NCI-H524 (cell line): ENCODE data around the gene MKI67.
"Not testable (repeated sequence)": the region's sequence is repeated elsewhere in the genome, so short reads cannot be mapped to it uniquely, and the experiment has no call there.

Experiments
- DNase-seq, 2 experiments: peaks; one replicate each; lab custom pipeline; 2025; lab: John Stamatoyannopoulos, UW

MKI67 gene, protein sequence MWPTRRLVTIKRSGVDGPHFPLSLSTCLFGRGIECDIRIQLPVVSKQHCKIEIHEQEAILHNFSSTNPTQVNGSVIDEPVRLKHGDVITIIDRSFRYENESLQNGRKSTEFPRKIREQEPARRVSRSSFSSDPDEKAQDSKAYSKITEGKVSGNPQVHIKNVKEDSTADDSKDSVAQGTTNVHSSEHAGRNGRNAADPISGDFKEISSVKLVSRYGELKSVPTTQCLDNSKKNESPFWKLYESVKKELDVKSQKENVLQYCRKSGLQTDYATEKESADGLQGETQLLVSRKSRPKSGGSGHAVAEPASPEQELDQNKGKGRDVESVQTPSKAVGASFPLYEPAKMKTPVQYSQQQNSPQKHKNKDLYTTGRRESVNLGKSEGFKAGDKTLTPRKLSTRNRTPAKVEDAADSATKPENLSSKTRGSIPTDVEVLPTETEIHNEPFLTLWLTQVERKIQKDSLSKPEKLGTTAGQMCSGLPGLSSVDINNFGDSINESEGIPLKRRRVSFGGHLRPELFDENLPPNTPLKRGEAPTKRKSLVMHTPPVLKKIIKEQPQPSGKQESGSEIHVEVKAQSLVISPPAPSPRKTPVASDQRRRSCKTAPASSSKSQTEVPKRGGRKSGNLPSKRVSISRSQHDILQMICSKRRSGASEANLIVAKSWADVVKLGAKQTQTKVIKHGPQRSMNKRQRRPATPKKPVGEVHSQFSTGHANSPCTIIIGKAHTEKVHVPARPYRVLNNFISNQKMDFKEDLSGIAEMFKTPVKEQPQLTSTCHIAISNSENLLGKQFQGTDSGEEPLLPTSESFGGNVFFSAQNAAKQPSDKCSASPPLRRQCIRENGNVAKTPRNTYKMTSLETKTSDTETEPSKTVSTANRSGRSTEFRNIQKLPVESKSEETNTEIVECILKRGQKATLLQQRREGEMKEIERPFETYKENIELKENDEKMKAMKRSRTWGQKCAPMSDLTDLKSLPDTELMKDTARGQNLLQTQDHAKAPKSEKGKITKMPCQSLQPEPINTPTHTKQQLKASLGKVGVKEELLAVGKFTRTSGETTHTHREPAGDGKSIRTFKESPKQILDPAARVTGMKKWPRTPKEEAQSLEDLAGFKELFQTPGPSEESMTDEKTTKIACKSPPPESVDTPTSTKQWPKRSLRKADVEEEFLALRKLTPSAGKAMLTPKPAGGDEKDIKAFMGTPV (N-terminal part only)

DNA sequence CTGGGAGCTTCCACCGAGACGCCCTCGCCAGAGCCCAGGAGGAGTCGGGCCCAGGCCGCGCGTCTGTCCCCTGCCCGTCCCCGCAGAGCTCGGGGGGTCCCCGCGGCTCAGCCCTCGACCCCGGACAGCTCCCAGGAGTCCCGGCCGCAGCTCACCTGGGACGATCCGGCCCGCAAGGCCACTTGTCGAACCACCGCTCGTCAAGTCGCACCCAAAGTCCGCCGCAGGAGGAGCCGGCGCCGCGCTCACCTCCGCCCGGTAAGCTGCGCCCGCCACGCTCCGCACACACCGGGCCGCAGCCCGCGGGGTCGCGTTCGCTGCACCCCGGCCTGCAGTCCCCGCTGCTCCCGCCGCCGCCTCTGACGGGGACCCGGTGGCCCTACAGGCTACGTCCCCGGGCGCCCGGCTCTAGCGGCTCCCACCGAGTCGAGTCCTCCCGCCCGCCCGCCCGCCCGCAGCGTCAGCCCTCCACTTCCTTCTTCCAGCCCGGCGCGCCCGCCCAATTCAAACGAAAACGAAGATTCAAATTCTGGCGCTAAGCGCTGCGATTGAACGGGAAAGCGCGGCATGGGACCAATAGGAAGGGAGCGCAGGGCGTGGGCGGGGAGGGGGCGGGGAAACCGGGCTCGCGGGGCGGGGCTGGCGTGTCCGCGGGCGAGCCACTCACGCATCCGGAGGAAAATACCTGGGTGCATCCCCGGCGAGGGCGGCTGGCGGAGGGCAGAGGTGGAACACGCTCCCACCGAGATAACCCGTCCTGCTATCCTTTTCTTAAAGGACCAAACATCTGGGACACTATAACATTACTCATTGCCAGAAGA, at the start of gene MKI67:
MKI67 (minus strand) TSS at position 480 of the 821 bp plus-strand sequence. CDS start 756 bp downstream, outside the sequence.
- peak; percentile 59 to 71 for DNase-seq

DNA sequence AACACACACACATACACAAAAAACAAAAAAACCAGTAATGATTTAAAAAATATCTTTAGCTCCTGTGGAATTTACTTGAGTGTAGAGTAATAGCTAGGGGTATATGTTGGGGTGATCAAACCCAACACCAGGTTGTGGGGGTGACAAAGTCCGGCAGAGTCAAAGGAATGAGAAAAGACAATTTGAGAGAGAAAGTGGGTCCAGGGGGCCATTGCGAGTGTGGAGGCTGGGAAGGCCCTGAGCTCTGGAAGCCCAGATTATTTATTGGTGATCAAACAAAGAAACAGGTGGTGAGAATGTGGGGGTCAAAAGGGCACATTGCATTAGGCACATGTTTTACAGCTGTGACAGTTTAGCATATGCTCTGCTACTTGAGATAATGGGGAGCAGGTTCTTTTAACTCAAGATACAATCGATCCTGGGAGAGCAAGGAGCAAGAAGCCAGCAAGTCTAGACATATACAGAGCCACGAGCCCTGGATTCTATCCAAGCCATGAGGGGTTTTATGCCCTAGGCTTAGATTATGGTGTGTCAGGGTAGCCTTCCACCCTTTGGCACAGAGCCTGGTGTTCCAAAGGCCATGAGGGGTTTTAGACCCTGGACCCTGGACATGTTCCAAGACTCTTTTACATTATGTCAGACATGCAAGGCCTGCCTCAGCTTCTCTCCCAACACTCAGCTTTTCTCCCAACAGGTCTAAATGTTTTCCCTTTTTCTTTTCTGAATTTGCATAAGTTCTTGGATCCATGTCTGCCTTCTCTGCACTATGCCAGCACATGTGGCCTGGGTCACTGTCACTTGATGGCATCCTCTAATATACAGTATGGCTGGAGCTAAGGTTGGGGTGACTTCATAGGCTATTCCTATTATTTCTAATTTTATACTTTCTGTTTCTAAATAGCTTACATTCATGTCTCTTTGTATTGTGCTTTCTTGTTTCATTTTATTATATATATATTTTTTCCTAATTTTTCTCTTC, 48.6 kb upstream of the MKI67 start:
- peak in 1 of 2 experiments; percentile 18 for DNase-seq

DNA sequence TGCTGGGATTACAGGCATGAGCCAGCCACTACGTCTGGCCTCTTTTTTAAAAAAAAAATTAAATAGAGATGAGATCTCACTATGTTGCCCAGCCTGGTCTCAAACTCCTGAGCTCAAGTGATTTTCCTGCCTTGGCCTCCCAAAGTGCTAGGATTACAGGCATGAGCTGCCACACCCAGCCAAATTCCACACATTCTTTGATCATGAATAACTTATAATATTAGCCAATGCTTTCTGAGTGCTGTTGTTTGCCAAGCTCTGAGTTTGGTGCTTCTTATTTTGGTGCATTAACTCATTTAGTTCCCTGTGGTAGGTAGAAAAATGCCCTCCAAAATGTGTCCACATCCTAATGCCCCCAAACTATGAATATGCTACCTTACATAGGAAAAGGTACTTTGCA, 47.2 kb upstream of the MKI67 start:
- DNase-seq, result no peak

DNA sequence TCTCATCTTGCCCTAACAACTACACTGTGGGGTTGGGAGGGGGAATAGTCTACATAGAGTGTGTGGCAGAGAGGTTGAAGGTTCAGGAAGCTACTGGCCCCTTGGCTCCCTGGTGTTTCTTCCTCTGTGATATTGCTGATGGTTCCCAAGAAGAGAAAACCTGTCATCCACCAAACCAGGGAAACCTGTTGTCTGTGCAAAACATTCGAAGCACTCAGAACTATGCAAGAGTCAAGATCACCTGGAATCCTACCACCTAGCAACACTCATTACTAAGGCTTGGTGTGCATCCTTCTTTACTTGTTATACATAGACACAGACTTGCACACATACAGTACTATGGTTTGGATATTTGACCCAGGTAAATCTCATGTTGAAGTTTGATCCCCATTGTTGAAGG, 46.5 kb upstream of the MKI67 start:
- DNase-seq, result no peak

DNA sequence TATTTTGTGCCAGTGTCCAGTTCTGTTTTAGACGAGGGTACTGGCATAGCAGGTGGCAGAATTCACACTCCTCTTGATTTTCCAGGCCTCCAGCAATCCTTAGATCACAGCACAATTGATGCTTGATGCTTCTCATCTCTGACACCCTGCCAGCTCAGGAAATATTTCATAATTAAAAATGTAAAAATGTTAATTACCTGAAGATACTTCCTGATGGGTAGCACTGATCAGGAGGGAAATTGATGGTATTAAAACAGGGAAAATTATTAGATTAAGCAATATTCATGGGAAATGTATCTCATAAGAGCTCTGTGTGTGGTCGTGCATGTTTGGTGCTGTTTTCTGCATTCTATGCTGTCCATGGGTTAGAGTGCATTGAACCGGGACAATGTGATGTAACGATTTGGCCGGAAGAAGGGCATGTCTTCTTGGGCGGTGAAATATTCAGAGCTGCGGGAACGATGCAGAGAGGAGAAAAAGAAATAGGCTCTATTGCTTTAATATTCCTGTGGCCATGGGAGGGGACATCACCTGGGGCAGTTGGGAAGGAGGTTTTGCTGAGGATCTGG, 43.7 kb upstream of the MKI67 start:
- DNase-seq, result no peak

DNA sequence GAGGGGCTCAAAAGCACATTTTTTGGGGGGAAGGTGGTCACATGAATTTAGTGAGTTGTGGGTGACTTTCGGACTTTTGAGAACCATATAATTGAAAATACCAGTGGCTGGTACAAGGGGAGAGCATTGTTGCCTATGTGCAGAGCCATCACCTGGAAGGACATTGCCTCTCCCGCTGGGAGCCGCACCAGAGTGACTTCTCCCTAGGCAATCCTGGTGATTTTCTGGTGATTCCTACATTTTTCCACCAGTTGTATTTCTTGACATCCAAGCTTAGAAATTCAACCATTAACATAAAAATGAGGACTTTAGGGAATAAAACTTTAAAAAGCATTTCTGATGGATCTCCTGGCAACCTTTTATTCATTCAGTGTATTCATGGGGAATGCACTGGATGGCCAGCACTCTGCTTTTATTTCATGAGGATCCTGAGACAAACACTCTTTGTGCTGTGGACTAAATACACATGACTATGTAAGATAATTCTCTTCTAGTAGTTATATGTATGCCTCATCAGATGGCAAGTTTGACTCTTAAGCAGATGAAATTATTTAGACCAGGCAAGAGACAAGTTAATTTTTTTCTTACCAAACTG, 41.8 kb upstream of the MKI67 start:
- DNase-seq, result no peak

DNA sequence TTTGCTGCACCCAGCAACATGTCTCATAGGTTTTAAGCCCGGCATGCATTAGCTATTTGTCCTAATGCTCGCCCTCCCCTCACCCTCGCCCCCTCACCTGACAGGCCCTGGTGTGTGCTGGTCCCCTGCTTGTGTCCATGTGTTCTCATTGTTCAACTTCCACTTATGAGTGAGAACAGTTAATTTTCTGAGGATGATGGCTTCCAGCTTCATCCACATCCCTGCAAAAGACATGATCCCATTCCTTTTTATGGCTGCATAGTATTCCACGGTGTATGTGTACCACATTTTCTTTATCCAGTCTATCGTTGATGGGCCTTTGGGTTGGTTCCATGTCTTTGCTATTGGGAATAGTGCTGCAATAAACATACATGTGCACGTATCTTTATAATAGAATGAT, 40.9 kb upstream of the MKI67 start:
- not testable (repeated sequence) for DNase-seq

DNA sequence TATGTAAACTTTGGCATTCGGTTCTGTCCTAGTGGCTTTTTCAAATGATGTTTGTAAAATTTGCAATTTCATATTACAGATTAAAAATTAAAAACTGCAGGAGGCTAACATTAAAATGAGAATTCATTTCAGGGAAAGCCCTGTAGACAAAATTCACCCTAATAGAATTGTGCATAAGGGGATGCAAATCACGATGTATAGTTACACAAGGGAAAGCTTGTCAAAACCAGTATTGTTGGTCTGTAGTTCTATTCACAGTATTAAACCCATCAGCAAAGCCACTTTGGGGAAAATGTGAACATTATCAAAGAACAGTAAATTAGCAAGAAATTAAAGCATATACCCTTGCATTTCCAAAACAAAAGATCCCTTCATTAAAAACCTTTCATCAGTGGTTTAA, 39.9 kb upstream of the MKI67 start:
- no peak for DNase-seq

DNA sequence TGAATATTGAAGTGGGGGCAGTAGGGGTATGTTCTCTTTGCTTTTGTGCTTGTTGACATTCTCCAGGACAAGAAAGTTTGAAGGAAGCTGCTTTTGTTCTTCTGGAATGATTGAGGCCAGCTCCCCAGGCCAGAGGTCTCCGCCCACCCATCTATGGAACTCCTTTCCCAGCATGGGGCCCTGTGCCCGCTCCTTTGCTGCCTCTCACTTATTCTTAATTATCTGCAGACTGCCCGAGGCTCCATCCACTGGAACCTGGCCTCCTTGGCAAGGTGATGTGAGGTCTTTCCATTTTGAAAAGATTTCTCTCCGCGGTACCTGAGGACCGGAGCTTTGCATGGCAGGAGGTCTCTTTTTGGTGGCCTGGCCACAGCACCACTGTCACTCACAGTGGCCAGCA, 39.3 kb upstream of the MKI67 start:
- DNase-seq, result no peak

DNA sequence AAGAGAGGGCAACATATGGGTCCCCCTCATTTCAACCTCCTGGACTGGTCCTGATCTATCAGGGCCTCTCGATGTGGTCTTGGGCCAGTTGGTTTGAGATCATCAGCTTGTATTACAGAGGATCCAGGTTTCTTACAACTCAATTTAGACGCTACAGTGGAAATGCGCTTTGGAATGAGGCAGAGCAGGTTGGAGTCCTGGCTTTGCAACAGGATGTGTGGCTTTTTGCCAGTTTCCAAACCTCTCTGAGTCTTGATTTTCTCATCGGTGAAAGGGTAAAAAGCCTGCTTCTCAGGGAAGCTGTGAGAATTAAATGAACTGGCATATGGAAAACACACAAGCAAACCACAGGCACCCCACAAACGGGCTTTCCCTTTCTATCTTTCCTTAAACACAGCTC, 37.5 kb upstream of the MKI67 start:
- no peak for DNase-seq

DNA sequence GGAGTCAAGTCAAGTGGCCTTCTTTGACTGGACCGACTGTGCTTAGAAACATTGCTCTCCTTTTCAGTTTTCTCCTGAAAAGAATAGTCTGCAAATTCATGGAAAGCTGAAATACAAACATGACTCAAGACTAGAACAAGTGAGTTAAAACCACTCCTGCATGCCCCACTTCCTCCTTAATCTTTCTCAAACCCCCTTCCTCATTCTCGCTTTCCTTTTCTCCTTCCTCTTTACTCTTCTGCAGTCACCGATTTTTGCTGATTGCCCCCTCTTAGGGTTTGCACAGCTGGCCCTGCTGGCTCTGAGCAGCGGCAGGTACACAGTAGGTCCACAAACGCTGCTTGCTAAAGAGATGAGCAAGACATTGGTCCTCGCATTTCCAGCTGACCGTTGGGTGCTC, 34.8 kb upstream of the MKI67 start:
- no peak for DNase-seq

DNA sequence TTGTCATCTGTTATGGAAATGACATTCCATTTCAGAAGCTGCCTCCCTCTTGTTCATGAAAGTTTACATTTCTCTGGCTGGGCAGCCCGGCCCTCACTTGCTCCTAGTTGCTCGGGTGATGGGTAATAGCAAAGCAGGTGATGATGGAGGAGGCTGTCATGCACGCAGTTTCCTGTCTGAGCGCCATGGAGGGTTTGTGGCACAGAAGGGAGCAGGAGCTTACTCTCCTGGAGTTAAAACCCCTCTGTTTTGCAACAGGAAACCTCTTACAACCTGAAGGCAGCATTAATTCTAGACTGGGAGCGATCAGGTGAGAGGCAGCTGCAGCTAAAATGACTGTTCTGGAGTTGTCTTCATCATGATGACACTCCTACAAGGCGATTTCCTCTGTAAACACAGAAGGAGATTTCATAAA, 34.1 kb upstream of the MKI67 start:
- DNase-seq, result no peak

DNA sequence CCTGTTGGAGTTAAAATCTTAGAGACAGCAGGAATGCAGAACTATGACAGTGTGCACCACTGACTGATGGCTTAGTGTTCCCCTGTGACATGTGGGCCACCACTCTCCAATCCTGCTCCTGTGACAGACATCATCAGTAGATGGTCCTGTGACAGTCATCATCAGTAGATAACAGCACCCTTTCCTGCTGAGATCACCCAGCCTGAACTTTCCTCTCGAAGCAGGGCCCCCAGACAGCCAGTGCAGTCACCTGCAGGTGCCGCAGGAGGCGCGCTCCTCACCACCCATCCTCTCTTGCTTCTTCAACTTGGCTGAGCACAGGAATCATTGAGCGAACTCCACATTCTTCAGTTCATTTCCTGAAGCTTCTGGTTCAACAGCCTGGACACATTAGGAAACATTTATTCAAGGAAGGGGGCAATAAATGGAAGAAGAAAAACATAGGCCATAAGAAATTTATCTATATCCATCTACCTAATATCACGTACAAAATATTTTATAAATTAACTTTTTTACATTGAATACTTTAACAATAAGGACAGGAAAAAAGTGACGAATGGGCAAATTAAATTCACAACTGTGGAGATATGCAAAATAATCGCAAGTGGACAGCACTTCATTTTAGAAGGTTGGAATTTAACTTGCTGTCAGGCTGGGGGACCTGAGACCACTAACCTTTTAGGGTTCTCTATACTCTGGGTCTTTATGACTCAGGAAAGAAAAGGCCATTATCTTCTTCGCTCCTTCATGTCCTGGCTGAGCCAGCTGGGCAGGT, 32.0 kb upstream of the MKI67 start:
- no peak for DNase-seq

DNA sequence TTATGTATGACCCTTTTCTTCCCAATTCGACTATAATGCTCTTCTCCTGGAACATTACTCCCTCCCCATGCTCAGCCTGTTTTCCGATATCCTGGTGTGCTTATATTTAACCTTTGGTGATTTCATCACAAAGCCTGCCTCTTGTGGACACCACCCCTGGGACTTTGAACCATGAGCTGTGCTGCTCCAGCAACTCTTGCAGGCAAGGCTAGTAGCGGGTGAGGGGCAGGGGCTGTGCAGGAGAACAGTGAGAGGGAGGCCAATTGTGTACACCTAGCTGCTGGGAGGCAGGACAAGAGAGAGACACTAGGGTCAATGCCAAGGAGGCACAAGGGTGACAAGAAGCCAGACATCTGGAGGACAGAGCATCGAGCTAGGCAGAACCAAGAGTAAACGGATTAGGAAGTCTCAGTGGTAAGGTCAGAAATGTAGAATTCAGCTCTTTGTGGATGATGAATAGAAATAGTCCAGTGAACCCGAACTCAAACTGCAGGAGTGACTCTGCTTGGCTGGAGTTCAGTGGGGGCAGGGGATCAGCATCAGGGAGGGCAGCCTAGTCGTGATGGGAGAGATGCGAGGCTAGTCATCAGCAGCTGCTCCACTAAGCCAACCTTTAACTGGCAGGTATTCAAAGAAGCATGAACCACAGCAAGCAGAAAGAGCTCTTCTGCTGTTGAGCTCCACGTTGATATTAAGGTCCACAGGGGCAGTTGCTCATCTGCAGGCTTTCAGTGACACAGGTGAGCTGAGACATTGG, 31.0 kb upstream of the MKI67 start:
- no peak for DNase-seq

DNA sequence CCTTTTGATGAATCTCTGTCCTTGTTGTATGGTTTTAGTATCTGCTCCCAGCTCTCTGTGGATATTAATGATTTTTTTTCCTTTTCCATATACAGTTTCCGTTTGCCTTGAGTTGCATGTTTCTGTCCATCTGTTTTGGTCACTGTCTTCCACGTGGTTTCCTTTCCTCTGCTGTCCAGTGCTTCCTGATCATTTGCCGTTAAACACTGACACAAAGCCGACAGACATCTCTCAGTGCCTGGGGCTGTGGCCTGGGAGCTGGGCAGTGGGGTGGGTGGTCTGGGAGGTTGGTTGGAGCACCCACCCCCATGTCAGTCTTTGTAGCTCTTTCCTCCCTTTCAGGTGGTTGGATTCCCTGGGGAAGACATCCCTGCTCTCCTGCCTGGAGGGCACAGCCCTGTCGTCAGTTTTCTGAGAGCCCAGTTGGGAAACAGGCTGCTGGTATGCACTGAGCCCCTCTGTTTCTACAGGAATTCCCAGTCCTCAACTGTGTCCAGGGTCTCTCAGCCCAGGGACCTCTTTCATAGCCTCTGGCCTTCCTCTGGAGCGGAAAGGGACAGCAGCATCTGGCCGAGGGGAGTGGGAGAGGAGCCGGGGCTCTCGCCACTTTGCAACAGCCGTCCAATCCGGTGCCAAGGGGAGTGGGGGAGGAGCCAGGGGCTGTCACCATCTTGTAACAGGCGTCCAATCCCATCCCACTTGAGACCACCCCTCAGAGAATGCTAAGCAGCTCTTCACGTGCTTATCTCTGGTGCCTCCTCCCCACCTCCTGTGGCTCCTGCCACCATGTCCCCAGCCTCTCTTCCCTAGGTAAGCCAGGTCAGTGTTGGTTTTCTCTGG, 26.7 kb upstream of the MKI67 start:
- no peak for DNase-seq

DNA sequence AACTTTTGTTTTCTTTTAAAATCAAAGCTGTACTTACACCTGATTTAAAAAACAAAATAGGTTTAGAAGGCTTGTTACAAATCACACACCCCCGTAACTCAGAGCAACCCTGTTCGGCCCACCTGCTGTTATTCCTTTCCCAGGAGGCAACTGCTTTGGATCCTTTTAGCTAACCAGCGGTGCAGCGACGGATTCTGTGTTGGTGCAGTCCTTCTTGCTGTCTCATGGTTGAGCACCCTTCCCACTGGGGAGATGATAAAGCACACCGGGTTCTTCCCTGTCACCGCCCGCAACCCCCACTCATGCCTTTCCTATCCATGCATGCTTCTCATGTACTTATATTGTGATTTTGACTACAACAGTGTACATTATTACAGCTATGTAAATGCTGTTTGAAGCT, 24.8 kb upstream of the MKI67 start:
- DNase-seq, result no peak

DNA sequence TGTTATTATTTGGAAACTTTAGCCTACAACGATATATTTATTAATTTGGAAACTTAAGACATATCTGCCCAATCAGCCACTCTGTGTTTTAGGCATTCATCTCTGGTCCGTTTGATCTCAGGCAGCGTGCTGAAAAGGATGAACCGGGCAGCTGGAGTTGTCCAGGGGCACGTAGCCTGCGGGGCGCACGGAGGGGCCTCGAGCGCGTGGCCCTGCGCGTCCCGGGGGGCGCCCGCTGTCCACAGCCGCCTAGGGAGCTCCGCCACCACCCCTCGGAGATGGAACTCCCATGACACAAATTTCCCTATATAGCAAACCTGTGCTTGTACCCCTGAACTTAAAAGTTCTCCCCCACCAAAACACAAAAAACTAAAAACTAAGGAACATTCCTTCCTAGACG, 24.3 kb upstream of the MKI67 start:
- DNase-seq, result no peak
